Common myeloid progenitor, CD34-positive (primary cell): Measurements from ENCODE around the gene RBMS1.

Experiments used
- CTCF ChIA-PET: fragments of 350-600 bp; sonication (Branson Sonifier 250); formaldehyde crosslinking; loops from one replicate; lab custom pipeline; 2021; ENCODE audit warnings: antibody characterized with exemption; lab: Charles Lee
- POLR2A ChIA-PET: fragments of 350-600 bp; sonication (Branson Sonifier 250); formaldehyde crosslinking; loops from one replicate; lab custom pipeline; 2021; ENCODE audit warnings: antibody characterized with exemption; lab: Charles Lee
- DNase-seq, 3 donors: peaks; one replicate each; pipeline versions ENCODE4 v3.0.0 to v3.0.0-alpha.2; 2013
- H3K27ac ChIP-seq, 2 experiments: 1 replicate in 1 of 2; 2 replicates in 1 of 2; pipeline ENCODE4 v1.7.0; 2013; ENCODE audit warnings: inconsistent platforms in 2 of 2, low read length in 2 of 2, mild to moderate bottlenecking in 2 of 2, low read depth in 1 of 2, moderate library complexity in 1 of 2; ENCODE audit not compliant: severe bottlenecking in 2 of 2, insufficient read depth in 1 of 2, poor library complexity in 1 of 2
- H3K27me3 ChIP-seq, 5 experiments: replicated peaks in 2 of 5; 1 replicate in 3 of 5; 2 replicates in 2 of 5; pipeline versions ENCODE4 v1.6.1 to v1.7.0; 2013; ENCODE audit warnings: low read length in 4 of 5, mild to moderate bottlenecking in 2 of 5, moderate library complexity in 2 of 5, inconsistent platforms in 1 of 5; ENCODE audit not compliant: insufficient read depth in 5 of 5, control insufficient read depth in 4 of 5
- H3K36me3 ChIP-seq, 4 experiments: 1 replicate in 2 of 4; 2 replicates in 2 of 4; pipeline versions ENCODE4 v1.6.1 to v1.7.0; 2013; ENCODE audit warnings: low read length in 3 of 4, control low read depth in 1 of 4, mild to moderate bottlenecking in 1 of 4; ENCODE audit not compliant: control insufficient read depth in 4 of 4, insufficient read depth in 4 of 4
- H3K4me1 ChIP-seq, 4 experiments: 1 replicate in 3 of 4; 2 replicates in 1 of 4; pipeline versions ENCODE4 v1.6.1 to v1.7.1; 2013; ENCODE audit warnings: low read length in 3 of 4, mild to moderate bottlenecking in 3 of 4, control low read depth in 1 of 4, inconsistent platforms in 1 of 4, moderate library complexity in 1 of 4; ENCODE audit not compliant: control insufficient read depth in 4 of 4, insufficient read depth in 4 of 4; ENCODE audit errors: control extremely low read depth in 1 of 4
- H3K4me3 ChIP-seq, 7 experiments: 1 replicate in 4 of 7; 2 replicates in 3 of 7; pipeline versions ENCODE4 v1.5.1 to v1.7.0; 2013; ENCODE audit warnings: mild to moderate bottlenecking in 7 of 7, low read length in 6 of 7, moderate library complexity in 6 of 7, inconsistent platforms in 2 of 7, low read depth in 2 of 7, control low read depth in 1 of 7; ENCODE audit not compliant: insufficient read depth in 4 of 7, control insufficient read depth in 1 of 7; ENCODE audit errors: extremely low read depth in 1 of 7
- H3K9me3 ChIP-seq, 5 experiments: 1 replicate in 4 of 5; 2 replicates in 1 of 5; pipeline versions ENCODE4 v1.6.1 to v1.7.1; 2013; ENCODE audit warnings: low read length in 4 of 5, mild to moderate bottlenecking in 2 of 5, inconsistent platforms in 1 of 5, low read depth in 1 of 5, moderate library complexity in 1 of 5; ENCODE audit not compliant: control insufficient read depth in 4 of 5, insufficient read depth in 2 of 5; ENCODE audit errors: control extremely low read depth in 1 of 5
- WGBS: methylation state at CpG from one replicate; pipeline ENCODE4 v1.1.5; 2013; ENCODE audit not compliant: insufficient coverage; 5-methylcytosine and 5-hydroxymethylcytosine counted together

The RBMS1 gene

GRCh38 chr2:160402501-160402900 is 91.1 kb downstream of the RBMS1 start:
- ChIA-PET CTCF (interaction anchor here (0.6 to 1.7 kb wide), 3 partner anchors 10 to 915 kb away, joined by 3 to 6 read pairs (median 4); no protein-coding TSS in a partner anchor), POLR2A (no interaction called here)
- Histone ChIP-seq H3K4me3 (no peak overlapping the region), H3K9me3 (no peaks in the 10 kb centered on the region), H3K27ac (no peak overlapping the region), H3K27me3 (no peaks in the 10 kb centered on the region), H3K4me1 (peaks cover 18 to 53% (median 19%) of the 10 kb centered on the region in 4 experiments), H3K36me3 (peaks cover 0 to 2% (median 0%) of the 10 kb centered on the region in 4 experiments)
- no peak for DNase-seq
- no CpG with 5 or more reads among the region's 1 CpG for WGBS

- no peaks in the 10 kb centered on the region for H3K9me3 ChIP-seq
- H3K27ac ChIP-seq = no peak overlapping the region
- H3K4me3 ChIP-seq = no peak overlapping the region
- peaks cover 0 to 2% (median 0%) of the 10 kb centered on the region in 4 experiments for H3K36me3 ChIP-seq
- ChIA-PET POLR2A (no interaction called here), CTCF (interaction anchor here (0.6 to 1.7 kb wide), 2 partner anchors 9 to 914 kb away, joined by 3 to 6 read pairs; no protein-coding TSS in a partner anchor)
- no peak for DNase-seq
- WGBS = 97% methylated on average over 4 of the region's 4 CpGs
- no peaks in the 10 kb centered on the region for H3K27me3 ChIP-seq
- H3K4me1 ChIP-seq = peaks cover 18 to 59% (median 21%) of the 10 kb centered on the region in 4 experiments
These were observed 91.7 kb downstream of the RBMS1 start for GRCh38 chr2:160401895-160402294.

DNA sequence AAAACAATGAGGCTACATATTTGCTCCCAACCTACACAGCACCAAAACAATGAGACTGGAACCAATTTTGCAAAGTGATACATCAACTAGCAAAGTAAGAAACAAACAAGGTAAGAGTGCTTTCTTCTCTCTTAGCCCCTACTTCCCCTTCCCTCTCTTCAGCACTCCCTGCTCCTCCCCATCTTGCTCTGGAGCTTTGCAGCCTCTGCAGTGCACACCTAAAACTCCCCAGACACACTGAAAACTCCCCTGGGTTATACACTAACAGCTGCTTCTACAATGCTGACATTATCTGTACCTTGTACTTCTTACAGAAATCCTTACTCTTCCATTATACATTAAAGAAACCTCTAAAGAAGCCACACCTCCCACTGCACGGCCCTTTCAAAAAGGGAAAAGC is 93.7 kb downstream of the RBMS1 start:
- Histone ChIP-seq H3K36me3 (peaks cover 0 to 2% (median 0%) of the 10 kb centered on the region in 4 experiments), H3K9me3 (no peaks in the 10 kb centered on the region), H3K27me3 (no peaks in the 10 kb centered on the region), H3K4me3 (no peak overlapping the region), H3K27ac (no peak overlapping the region), H3K4me1 (peaks cover 4 to 49% (median 8%) of the 10 kb centered on the region in 4 experiments)
- ChIA-PET CTCF (interaction anchor here (1.5 kb wide), 1 partner anchor 8 kb away, joined by 3 read pairs; no protein-coding TSS in a partner anchor), POLR2A (no interaction called here)
- peak in 1 of 3 donors; percentile 35 for DNase-seq
- no CpG with 5 or more reads among the region's 1 CpG for WGBS

- 72% methylated on average over 2 of the region's 2 CpGs for WGBS
- ChIA-PET POLR2A (no interaction called here), CTCF (interaction anchor here (0.9 kb wide), 1 partner anchor 16 kb away, joined by 4 read pairs; no protein-coding TSS in a partner anchor)
- DNase-seq = no peak
- Histone ChIP-seq H3K9me3 (no peaks in the 10 kb centered on the region), H3K27ac (no peak overlapping the region), H3K4me1 (peaks cover 16 to 66% (median 23%) of the 10 kb centered on the region in 4 experiments), H3K27me3 (no peaks in the 10 kb centered on the region), H3K36me3 (no peaks in the 10 kb centered on the region), H3K4me3 (no peak overlapping the region)
These were observed 96.1 kb downstream of the RBMS1 start for GRCh38 chr2:160397530-160397865.

DNA sequence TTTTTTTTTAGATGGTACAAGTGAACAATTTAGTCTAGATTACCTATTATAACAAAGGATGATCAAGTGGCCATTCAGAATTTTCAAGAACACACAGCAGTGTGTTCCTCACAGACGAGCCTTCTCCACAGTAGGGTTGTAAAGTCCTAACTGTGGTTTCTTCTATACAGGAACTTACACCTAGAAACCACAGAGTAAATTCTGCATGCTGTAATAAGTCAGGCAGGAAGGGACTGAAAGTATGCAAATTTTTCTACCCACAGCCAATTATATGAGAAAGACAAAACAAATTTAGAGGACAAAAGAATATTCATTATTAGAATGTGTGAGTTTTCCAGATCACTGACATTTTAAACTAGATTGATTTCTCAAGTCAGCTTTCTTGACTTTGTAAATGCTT is 99.5 kb downstream of the RBMS1 start:
- POLR2A ChIA-PET = no interaction called here
- Histone ChIP-seq H3K27ac (peak overlapping the region in 1 of 2 experiments; percentile 27), H3K9me3 (no peaks in the 10 kb centered on the region), H3K4me1 (peaks cover 12 to 71% (median 25%) of the 10 kb centered on the region in 4 experiments), H3K27me3 (no peaks in the 10 kb centered on the region), H3K4me3 (peak overlapping the region in 3 of 7 experiments; percentile 3 to 40 (median 26)), H3K36me3 (no peaks in the 10 kb centered on the region)
- WGBS = 0% methylated on average over 1 of the region's 1 CpG
- peak in 2 of 3 donors; percentile 81 to 88 for DNase-seq
- CTCF ChIA-PET = interaction anchor here (2.4 kb wide), 1 partner anchor 17 kb away, joined by 14 read pairs; no protein-coding TSS in a partner anchor

- H3K36me3 ChIP-seq = no peaks in the 10 kb centered on the region
- ChIA-PET POLR2A (no interaction called here), CTCF (interaction anchor here (1.1 to 2.6 kb wide), 7 partner anchors 8 to 39 kb away, joined by 3 to 14 read pairs (median 6); no protein-coding TSS in a partner anchor)
- no peaks in the 10 kb centered on the region for H3K27me3 ChIP-seq
- peaks cover 21 to 82% (median 38%) of the 10 kb centered on the region in 4 experiments for H3K4me1 ChIP-seq
- no peak for DNase-seq
- no CpG with 5 or more reads among the region's 3 CpGs for WGBS
- no peak overlapping the region for H3K27ac ChIP-seq
- H3K9me3 ChIP-seq = no peaks in the 10 kb centered on the region
- no peak overlapping the region for H3K4me3 ChIP-seq
These were observed 101.4 kb downstream of the RBMS1 start for GRCh38 chr2:160392201-160392600.
